Caco-2 (cell line): ENCODE data around the gene DPH6. TPM values are rescaled to one million over a fixed set of nuclear protein-coding genes. Genes with fewer than 3 reads are reported as not detected.

ENCODE experiments used
- BruUV-seq: library from RNA; stranded (reverse); fragments of 400-500 nt; replicated peaks from 2 replicates; lab custom pipeline; 2021; lab: Mats Ljungman, UMichigan
- CTCF ChIA-PET: fragments of 300-600 bp; sonication (Branson Sonifier 250); formaldehyde crosslinking; loops from one replicate; lab custom pipeline; 2022; ENCODE audit warnings: antibody characterized with exemption; lab: Charles Lee
- POLR2A ChIA-PET: fragments of 300-600 bp; sonication (Branson Sonifier 250); formaldehyde crosslinking; loops from one replicate; lab custom pipeline; 2022; ENCODE audit warnings: antibody characterized with exemption; lab: Charles Lee
- DNase-seq, 2 experiments: peaks; one replicate each; pipeline versions ENCODE4 v3.0.0 to v3.0.0-alpha.2; 2020 to 2022
- H3K27me3 ChIP-seq: replicated peaks from 2 replicates; pipeline ENCODE4 v1.6.0; 2011; ENCODE audit warnings: low read length; ENCODE audit not compliant: control insufficient read depth, insufficient read depth
- H3K36me3 ChIP-seq: 2 replicates; pipeline ENCODE4 v1.5.1; 2011; ENCODE audit warnings: low read length; ENCODE audit not compliant: control insufficient read depth, insufficient read depth
- H3K4me1 ChIP-seq: fragments of 250-450 bp; sonication (Bioruptor Pico); 2 replicates; pipeline ENCODE4 v1.5.1; 2020; ENCODE audit warnings: mild to moderate bottlenecking
- H3K4me3 ChIP-seq: 2 replicates; pipeline ENCODE4 v1.5.1; 2011; ENCODE audit warnings: low read depth, mild to moderate bottlenecking, control low read depth, low read length
- H3K9me3 ChIP-seq: fragments of 250-450 bp; sonication (Bioruptor Pico); 2 replicates; pipeline ENCODE4 v1.5.1; 2020; ENCODE audit warnings: mild to moderate bottlenecking, moderate library complexity
- H3K27ac Mint-ChIP-seq: one replicate; pipeline ENCODE4 v1.8.0; 2022; ENCODE audit warnings: mixed read lengths; ENCODE audit not compliant: unreplicated experiment
- H3K27me3 Mint-ChIP-seq: one replicate; pipeline ENCODE4 v1.8.0; 2022; ENCODE audit warnings: mixed read lengths; ENCODE audit not compliant: insufficient read depth, unreplicated experiment
- H3K36me3 Mint-ChIP-seq: one replicate; pipeline ENCODE4 v1.8.0; 2022; ENCODE audit warnings: mild to moderate bottlenecking, mixed read lengths; ENCODE audit not compliant: insufficient read depth, unreplicated experiment
- H3K4me1 Mint-ChIP-seq: one replicate; pipeline ENCODE4 v1.8.0; 2022; ENCODE audit warnings: low read depth, mixed read lengths; ENCODE audit not compliant: unreplicated experiment
- H3K4me3 Mint-ChIP-seq: one replicate; pipeline ENCODE4 v1.8.0; 2022; ENCODE audit warnings: mild to moderate bottlenecking, moderate library complexity, mixed read lengths; ENCODE audit not compliant: unreplicated experiment
- H3K9me3 Mint-ChIP-seq: one replicate; pipeline ENCODE4 v1.8.0; 2022; ENCODE audit warnings: mixed read lengths; ENCODE audit not compliant: unreplicated experiment
- intact Hi-C: fragments of 100-400 bp; cut with micrococcal nuclease; formaldehyde crosslinking; loops from one replicate; pipeline ENCODE4 v1.10.0; 2022; ENCODE audit not compliant: unreplicated experiment
- total RNA-seq: library from RNA; stranded (reverse); gene quantifications from 2 replicates; pipeline ENCODE4 v1.2.3, GENCODE V29; 2022
- TF ChIP-seq, protein P1 (sequence below), 2 experiments: fragments of 200-600 bp in 1 of 2; IDR thresholded peaks; 1 replicate in 1 of 2; 2 replicates in 1 of 2; pipeline versions ENCODE4 v1.5.1 to v1.8.0; 2011 to 2022; ENCODE audit warnings: antibody characterized with exemption in 1 of 2, control low read depth in 1 of 2, inconsistent platforms in 1 of 2, low read depth in 1 of 2, low read length in 1 of 2, mild to moderate bottlenecking in 1 of 2, moderate library complexity in 1 of 2; ENCODE audit not compliant: insufficient read depth in 1 of 2, severe bottlenecking in 1 of 2, unreplicated experiment in 1 of 2

Gene DPH6
- total RNA-seq, 1 experiment from 2014 or later = 24.0 TPM

GRCh38 chr15:35561308-35561707, 15.3 kb upstream of the DPH6 start:
- CTCF ChIA-PET = no interaction called here
- Mint-ChIP-seq H3K9me3 (no peaks in the 10 kb centered on the region), H3K4me1 (no peaks in the 10 kb centered on the region), H3K36me3 (no peaks in the 10 kb centered on the region), H3K27ac (no peak overlapping the region), H3K4me3 (no peak overlapping the region), H3K27me3 (no peaks in the 10 kb centered on the region)
- POLR2A ChIA-PET = no interaction called here
- Histone ChIP-seq H3K9me3 (no peaks in the 10 kb centered on the region), H3K36me3 (no peaks in the 10 kb centered on the region), H3K4me3 (no peak overlapping the region), H3K27me3 (no peaks in the 10 kb centered on the region), H3K4me1 (no peaks in the 10 kb centered on the region)
- DNase-seq = no peak
- no TSS peak for BruUV-seq
- TF ChIP-seq, protein P1, sequence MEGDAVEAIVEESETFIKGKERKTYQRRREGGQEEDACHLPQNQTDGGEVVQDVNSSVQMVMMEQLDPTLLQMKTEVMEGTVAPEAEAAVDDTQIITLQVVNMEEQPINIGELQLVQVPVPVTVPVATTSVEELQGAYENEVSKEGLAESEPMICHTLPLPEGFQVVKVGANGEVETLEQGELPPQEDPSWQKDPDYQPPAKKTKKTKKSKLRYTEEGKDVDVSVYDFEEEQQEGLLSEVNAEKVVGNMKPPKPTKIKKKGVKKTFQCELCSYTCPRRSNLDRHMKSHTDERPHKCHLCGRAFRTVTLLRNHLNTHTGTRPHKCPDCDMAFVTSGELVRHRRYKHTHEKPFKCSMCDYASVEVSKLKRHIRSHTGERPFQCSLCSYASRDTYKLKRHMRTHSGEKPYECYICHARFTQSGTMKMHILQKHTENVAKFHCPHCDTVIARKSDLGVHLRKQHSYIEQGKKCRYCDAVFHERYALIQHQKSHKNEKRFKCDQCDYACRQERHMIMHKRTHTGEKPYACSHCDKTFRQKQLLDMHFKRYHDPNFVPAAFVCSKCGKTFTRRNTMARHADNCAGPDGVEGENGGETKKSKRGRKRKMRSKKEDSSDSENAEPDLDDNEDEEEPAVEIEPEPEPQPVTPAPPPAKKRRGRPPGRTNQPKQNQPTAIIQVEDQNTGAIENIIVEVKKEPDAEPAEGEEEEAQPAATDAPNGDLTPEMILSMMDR (IDR thresholded peaks at IDR 0.05; ENCODE audit: insufficient read depth in 1 of 2, low read depth in 1 of 2, low read length in 1 of 2, severe bottlenecking in 1 of 2, unreplicated experiment in 1 of 2) = no peak
- intact Hi-C loops = no loop called here

DNA sequence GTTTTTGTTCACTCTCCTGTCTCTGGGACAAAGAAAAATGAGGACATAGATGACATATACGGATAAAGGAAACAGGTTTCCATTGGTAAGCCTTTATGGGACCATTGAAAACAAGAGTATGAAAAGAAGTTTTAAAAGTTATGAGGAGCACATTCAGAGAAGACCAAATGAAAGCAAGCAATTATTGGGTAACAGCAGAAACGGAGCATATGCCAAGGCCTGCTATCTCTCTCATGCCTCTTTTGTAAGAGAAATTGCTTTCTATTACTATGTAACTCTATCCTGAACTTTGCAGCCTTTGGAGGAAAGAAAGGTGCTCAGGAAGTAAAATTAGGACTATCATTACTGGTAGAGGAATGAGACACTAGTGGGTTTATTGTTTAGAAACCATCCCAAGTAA, 14.9 kb upstream of the DPH6 start:
- Mint-ChIP-seq H3K27ac (no peak overlapping the region), H3K9me3 (no peaks in the 10 kb centered on the region), H3K36me3 (no peaks in the 10 kb centered on the region), H3K27me3 (no peaks in the 10 kb centered on the region), H3K4me1 (no peaks in the 10 kb centered on the region), H3K4me3 (no peak overlapping the region)
- H3K36me3 ChIP-seq = no peaks in the 10 kb centered on the region
- intact Hi-C loops = no loop called here
- TF ChIP-seq, protein P1 (IDR thresholded peaks at IDR 0.05; ENCODE audit: insufficient read depth in 1 of 2, low read depth in 1 of 2, low read length in 1 of 2, severe bottlenecking in 1 of 2, unreplicated experiment in 1 of 2) = no peak
- H3K4me3 ChIP-seq = no peak overlapping the region
- no TSS peak for BruUV-seq
- H3K27me3 ChIP-seq = no peaks in the 10 kb centered on the region
- CTCF ChIA-PET = no interaction called here
- POLR2A ChIA-PET = no interaction called here
- no peak for DNase-seq
- H3K4me1 ChIP-seq = no peaks in the 10 kb centered on the region
- no peaks in the 10 kb centered on the region for H3K9me3 ChIP-seq

GRCh38 chr15:35560258-35560657, 14.3 kb upstream of the DPH6 start:
- TF ChIP-seq, protein P1 (IDR thresholded peaks at IDR 0.05; ENCODE audit: insufficient read depth in 1 of 2, low read depth in 1 of 2, low read length in 1 of 2, severe bottlenecking in 1 of 2, unreplicated experiment in 1 of 2) = no peak
- Mint-ChIP-seq H3K36me3 (no peaks in the 10 kb centered on the region), H3K27me3 (no peaks in the 10 kb centered on the region), H3K4me1 (no peaks in the 10 kb centered on the region), H3K27ac (no peak overlapping the region), H3K4me3 (no peak overlapping the region), H3K9me3 (no peaks in the 10 kb centered on the region)
- POLR2A ChIA-PET = no interaction called here
- BruUV-seq = no TSS peak
- Histone ChIP-seq H3K9me3 (no peaks in the 10 kb centered on the region), H3K36me3 (no peaks in the 10 kb centered on the region), H3K4me3 (no peak overlapping the region), H3K27me3 (no peaks in the 10 kb centered on the region), H3K4me1 (no peaks in the 10 kb centered on the region)
- CTCF ChIA-PET = no interaction called here
- no peak for DNase-seq
- intact Hi-C loops = no loop called here
